Stimulated activated CD4-positive, alpha-beta T cell treated with anti-CD3 and anti-CD28 coated beads, Interleukin-1b, Interleukin-23, amount 100 ng/mL, for 48 hours (primary cell): ENCODE measurements around the gene EFR3B.
"Not testable (repeated sequence)": the region's sequence is repeated elsewhere in the genome, so short reads cannot be mapped to it uniquely, and the experiment has no call there.

Experiments
- DNase-seq: peaks from one replicate; pipeline ENCODE4 v3.0.0-alpha.2; 2020

Gene EFR3B

DNA sequence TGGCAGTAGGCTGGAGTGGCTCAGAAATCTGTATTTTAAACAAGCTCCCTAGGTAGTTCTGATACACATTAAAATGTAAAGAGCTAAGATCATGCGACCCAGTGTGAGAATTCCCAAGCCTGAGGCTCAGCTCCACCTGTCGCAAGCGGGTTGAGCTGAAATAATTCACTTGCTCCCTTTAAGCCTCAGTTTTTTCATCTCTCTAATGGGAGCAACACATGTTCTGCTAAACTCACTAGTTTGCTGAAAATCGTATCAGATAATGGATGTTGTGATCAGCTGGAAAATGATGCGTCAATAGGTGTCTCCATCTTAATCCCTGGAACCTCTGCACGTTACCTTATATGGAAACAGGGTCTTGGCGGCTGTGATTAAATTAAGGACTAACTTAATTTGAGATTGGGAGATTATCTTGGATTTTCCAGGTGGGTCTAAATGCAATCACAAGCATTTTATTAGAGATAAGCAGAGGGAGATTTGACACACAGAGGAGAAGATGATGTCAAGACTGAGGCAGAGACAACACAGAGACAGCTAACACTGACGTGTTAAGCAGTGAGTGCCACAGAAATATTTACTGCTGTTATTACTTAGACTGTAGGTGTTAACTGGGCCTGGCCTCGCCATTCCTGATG, 73.5 kb downstream of the EFR3B start:
- no peak for DNase-seq

- no peak for DNase-seq
Measured at GRCh38 chr2:25115902-25116301, 74.0 kb downstream of the EFR3B start.

- DNase-seq: no peak
Measured at GRCh38 chr2:25116956-25117355, 75.1 kb downstream of the EFR3B start.

DNA sequence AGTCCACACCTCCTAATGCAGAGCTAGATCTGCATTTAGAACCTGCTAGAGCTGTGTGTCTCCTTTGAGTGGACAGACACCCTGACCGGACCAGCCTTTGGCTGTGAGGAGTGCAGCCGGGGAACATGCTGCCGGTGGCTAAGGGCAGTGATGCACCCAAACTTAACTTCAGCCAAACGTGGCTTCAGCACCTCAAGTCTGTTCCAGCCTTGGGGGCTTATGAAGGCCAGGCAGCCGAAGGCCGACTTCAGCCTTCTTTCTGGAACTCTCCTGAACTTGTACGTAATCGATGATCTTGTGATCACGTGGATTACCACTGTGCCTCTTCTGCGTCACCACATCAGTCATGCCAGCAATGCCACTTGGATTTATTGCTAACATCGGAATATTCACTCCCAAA, 77.4 kb downstream of the EFR3B start:
- no peak for DNase-seq

DNA sequence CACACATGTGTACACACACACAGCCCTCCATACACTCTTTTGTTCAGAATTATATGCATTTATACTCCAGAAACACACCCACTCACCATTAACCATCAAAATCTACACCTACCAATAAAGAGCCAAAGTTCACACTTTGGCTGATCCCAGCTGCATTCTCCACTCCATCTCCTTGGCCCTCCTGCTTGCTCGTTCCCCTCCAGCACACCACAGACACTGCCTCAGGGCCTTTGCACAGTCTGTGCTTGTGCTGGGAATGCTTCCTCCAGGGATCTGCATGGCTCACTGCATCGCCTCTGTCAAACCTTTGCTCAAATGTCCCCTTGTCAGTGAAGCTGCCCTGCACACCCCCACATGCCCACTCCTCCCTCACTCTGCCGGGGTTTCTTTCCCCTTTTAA, 80.5 kb downstream of the EFR3B start:
- DNase-seq: no peak

DNA sequence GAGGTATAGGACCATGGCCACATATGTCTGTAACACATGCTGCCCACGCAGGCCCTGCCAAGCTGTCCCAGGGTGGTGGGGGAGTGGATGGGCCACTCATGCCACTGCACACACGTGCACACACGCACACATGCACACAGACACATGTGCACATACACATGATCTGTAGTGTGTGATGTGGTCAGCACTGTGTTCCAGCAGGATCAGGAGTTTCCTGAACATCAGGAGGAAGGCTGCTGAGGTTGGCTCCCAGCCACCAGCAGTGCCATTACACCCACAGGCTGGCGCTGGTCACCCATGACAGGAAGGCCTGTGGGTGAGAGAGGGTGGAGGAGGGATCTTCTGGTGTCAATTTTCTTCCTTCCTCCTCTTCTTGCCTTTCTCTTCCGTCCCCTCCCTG, 81.8 kb downstream of the EFR3B start:
- no peak for DNase-seq

DNA sequence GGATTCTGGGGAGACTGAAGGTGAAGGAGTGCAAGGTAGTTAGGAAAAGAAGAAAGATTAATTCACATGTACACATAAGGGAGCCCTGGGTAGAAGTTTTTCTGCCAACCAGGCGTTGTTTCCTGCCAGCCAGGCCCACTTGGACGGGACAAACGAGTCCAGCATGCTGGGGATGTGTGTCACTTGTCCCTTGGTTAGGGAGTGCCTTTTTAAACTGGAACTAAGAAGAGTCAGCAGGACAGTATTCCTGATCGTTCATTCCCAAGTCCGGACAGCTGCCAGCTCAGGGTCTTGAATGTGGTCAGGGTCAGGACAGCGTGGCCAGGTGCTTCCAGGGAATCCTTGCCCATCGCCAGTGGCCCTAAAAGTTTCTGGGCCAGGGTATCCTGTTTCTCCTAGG, 83.3 kb downstream of the EFR3B start:
- no peak for DNase-seq

- no peak for DNase-seq
Measured at GRCh38 chr2:25125976-25126375, 84.1 kb downstream of the EFR3B start.

- not testable (repeated sequence) for DNase-seq
Measured at GRCh38 chr2:25127071-25127470, 85.2 kb downstream of the EFR3B start.

DNA sequence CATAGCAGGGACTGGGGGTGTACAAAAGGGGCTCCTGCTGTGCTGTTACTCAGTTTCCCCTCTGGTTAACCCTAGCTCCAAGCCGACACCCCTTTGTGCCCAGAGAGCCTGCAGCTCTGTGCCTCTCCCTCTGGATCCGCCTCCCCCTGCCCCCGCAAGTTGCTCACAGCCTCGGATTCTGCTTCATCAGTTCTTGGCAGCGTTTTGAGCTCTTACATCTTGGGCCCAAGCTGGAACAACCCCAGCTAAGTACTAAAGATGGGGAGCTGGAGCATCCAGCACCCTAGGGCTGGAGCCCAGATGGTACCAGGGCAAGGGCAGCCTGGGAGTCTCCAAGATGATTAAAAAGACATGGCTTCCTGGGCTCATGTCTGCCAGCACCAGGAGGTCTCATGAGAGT, 85.8 kb downstream of the EFR3B start:
- no peak for DNase-seq

GRCh38 chr2:25129901-25130520, 88.1 kb downstream of the EFR3B start:
- no peak for DNase-seq

- no peak for DNase-seq
Measured at GRCh38 chr2:25131253-25131566, 89.3 kb downstream of the EFR3B start.

DNA sequence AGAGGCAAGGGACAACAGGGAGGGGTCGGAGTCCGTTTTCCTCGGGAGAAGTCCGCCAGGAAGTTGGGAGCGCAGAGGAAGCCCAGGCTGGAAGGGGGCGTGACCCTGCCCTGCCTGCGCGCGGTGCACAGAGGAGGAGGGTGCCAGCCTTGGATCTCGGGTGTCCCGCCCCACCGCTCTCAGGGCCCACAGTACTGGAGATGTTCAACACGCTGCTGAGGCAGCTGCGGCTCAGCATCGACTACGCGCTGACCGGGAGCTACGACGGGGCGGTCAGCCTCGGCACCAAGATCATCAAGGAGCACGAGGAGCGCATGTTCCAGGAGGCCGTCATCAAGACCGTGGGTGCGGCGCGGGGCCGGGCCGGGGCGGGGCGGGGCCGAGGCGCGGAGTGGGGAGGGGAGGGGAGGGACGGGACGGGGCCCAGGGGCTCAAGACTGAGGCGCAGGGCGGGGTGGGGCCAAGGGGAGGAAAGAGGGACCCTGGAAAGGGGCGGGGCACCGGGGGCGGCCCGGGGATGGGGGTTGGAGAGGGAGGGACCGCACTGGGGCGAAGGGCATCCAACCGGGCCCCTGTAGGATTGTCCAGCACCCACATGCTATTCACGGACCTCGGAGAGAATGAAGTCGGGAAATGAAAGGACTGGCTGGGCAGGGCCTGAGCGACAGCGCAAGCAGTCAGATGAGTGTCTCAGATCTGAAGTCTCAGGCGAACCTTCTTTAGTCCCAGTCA, 89.9 kb downstream of the EFR3B start:
- DNase-seq: no peak

GRCh38 chr2:25132299-25132635, 90.4 kb downstream of the EFR3B start:
- DNase-seq: no peak

GRCh38 chr2:25132693-25133092, 90.8 kb downstream of the EFR3B start:
- DNase-seq: no peak

DNA sequence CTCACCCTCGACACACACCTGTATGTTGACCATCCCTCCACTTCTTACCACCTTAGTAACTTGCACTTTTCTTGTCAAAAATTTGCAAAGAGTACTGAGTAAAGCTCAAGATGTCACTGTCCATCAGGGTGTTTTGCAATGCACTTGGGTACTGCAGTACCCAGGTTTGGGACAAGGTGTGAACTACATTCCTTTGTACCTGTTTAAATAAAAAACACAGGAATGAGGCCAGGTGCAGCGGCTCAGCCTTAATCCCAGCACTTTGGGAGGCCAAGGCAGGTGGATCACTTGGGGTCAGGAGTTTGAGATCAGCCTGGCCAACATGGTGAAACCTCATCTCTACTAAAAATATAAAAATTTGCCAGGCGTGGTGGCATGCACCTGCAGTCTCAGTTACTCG, 98.7 kb downstream of the EFR3B start:
- not testable (repeated sequence) for DNase-seq

GRCh38 chr2:25141120-25141519, 99.2 kb downstream of the EFR3B start:
- no peak for DNase-seq

DNA sequence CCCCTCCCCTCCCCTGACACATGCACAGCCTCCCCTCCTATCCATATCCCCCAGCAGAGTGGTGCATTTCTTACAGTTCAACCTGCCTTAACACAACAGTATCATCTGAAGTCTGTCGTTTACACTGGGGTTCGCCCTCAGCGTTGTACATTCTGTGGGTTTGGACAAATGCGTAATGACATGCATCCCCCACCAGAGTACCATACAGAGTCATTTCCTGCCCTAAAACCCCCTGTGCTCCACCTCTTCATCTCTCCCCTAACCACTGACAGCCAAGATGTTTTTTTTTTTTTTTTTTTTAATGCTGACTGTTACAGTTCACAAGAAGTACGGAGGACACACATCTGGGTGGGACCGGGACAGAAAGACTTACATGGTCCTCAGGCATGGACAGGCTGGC, 103.9 kb downstream of the EFR3B start:
- DNase-seq: no peak

DNA sequence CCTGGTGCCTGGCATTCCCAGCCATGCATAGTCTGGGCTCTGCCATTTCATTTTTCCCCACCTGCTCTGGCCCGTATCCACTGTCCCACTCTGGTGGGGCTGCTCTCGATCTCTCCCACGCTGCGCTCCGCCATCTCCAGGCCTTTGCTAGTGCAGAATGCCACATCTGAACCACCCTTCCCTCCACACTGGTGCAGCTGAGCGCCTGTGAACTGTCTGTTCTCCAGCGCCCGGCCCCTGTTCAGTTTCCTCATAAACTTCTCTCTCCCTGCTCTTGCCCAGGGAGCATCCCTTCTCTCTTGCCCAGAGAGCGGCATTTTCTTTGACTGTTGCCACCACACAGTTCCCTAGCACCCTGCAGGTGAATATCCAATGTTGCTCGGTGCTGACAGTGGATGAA, 105.0 kb downstream of the EFR3B start:
- DNase-seq: no peak

DNA sequence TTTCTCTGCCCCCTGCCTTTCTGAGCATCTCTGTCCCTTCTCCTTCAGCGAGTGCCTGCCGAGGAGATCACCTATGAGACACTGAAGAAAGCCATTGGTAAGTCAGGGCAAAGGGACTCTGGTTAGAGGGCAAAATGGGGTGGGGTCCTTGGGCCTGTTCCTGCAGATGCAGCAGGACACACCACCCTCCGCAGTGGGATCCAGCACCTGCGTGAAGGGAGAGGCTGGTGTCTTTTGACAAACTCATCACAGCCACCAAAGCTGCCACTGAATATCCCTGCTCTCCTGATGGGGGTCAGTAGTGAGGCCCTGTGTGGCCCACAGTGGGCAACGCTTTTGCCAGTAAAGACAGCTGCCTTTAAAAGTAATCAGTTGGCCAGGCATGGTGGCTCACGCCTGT, 107.8 kb downstream of the EFR3B start:
- DNase-seq: no peak

DNA sequence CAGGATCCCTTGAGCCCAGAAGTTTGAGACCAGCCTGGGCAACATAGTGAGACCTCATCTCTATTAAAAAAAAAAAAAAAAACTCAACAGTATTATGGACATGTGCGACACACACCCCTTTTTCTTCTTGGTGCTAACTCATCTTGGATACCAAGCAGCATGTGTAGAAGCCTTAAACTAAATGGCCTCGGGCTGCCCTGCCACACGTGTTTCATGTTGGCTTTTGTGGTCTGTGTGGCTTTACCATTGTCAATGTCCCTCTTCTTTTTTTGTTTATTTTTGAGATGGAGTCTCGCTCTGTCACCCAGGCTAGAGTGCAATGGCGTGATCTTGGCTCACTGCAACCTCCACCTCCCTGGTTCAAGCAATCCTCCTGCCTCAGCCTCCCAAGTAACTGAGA, 109.1 kb downstream of the EFR3B start:
- DNase-seq: not testable (repeated sequence)

DNA sequence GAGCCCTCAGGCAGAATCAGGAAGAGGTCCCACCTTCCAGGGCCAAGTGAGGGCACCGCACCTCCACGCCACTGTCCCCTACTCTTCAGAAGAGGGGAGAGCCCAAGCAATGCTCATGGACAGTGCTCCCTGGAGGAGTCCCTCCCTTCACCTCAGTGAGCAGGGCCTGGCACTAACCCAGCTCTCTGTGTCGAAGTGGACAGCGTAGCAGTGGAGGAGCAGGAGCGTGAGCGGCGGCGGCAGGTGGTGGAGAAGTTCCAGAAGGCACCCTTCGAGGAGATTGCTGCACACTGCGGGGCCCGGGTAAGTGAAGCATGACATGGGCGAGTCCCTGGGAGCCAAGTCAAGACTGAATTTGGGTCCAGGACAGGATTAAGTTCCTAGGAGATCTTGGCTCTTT, 109.8 kb downstream of the EFR3B start:
- DNase-seq: no peak

DNA sequence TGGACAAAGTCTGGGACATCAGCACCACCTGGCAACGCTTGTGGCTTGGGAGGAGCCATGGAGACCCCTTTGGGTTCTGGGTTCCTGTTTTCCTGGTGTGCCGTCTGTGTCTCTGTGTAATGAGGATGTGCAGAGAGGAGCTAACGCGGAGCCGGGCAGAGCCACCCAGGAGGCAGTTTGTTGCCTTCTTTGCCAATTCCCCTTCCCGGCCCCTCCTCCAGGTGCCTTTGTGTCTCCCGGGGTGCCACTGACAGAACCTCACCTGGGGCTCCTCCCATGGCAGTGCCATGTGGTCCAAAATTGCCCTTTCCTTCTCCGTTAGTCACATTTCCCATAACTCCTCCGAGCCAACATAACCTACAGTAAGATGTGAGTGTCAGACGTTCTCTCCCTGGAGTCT, 113.5 kb downstream of the EFR3B start:
- no peak for DNase-seq

GRCh38 chr2:25158096-25158852, 116.4 kb downstream of the EFR3B start:
- no peak for DNase-seq
